Caco-2 (cell line): Measurements from ENCODE around the gene BCAS3. TPM values are rescaled to one million over a fixed set of nuclear protein-coding genes. Genes with fewer than 3 reads are reported as not detected.
A peak's percentile ranks its signal among the peaks of the same experiment; 100 is the strongest.

Experiments
- BruUV-seq: library from RNA; stranded (reverse); fragments of 400-500 nt; replicated peaks from 2 replicates; lab custom pipeline; 2021; lab: Mats Ljungman, UMichigan
- CTCF ChIA-PET: fragments of 300-600 bp; sonication (Branson Sonifier 250); formaldehyde crosslinking; loops from one replicate; lab custom pipeline; 2022; ENCODE audit warnings: antibody characterized with exemption; lab: Charles Lee
- POLR2A ChIA-PET: fragments of 300-600 bp; sonication (Branson Sonifier 250); formaldehyde crosslinking; loops from one replicate; lab custom pipeline; 2022; ENCODE audit warnings: antibody characterized with exemption; lab: Charles Lee
- DNase-seq, 2 experiments: peaks; one replicate each; pipeline versions ENCODE4 v3.0.0 to v3.0.0-alpha.2; 2020 to 2022
- H3K27me3 ChIP-seq: replicated peaks from 2 replicates; pipeline ENCODE4 v1.6.0; 2011; ENCODE audit warnings: low read length; ENCODE audit not compliant: control insufficient read depth, insufficient read depth
- H3K36me3 ChIP-seq: 2 replicates; pipeline ENCODE4 v1.5.1; 2011; ENCODE audit warnings: low read length; ENCODE audit not compliant: control insufficient read depth, insufficient read depth
- H3K4me1 ChIP-seq: fragments of 250-450 bp; sonication (Bioruptor Pico); 2 replicates; pipeline ENCODE4 v1.5.1; 2020; ENCODE audit warnings: mild to moderate bottlenecking
- H3K4me3 ChIP-seq: 2 replicates; pipeline ENCODE4 v1.5.1; 2011; ENCODE audit warnings: low read depth, mild to moderate bottlenecking, control low read depth, low read length
- H3K9me3 ChIP-seq: fragments of 250-450 bp; sonication (Bioruptor Pico); 2 replicates; pipeline ENCODE4 v1.5.1; 2020; ENCODE audit warnings: mild to moderate bottlenecking, moderate library complexity
- H3K27ac Mint-ChIP-seq: one replicate; pipeline ENCODE4 v1.8.0; 2022; ENCODE audit warnings: mixed read lengths; ENCODE audit not compliant: unreplicated experiment
- H3K27me3 Mint-ChIP-seq: one replicate; pipeline ENCODE4 v1.8.0; 2022; ENCODE audit warnings: mixed read lengths; ENCODE audit not compliant: insufficient read depth, unreplicated experiment
- H3K36me3 Mint-ChIP-seq: one replicate; pipeline ENCODE4 v1.8.0; 2022; ENCODE audit warnings: mild to moderate bottlenecking, mixed read lengths; ENCODE audit not compliant: insufficient read depth, unreplicated experiment
- H3K4me1 Mint-ChIP-seq: one replicate; pipeline ENCODE4 v1.8.0; 2022; ENCODE audit warnings: low read depth, mixed read lengths; ENCODE audit not compliant: unreplicated experiment
- H3K4me3 Mint-ChIP-seq: one replicate; pipeline ENCODE4 v1.8.0; 2022; ENCODE audit warnings: mild to moderate bottlenecking, moderate library complexity, mixed read lengths; ENCODE audit not compliant: unreplicated experiment
- H3K9me3 Mint-ChIP-seq: one replicate; pipeline ENCODE4 v1.8.0; 2022; ENCODE audit warnings: mixed read lengths; ENCODE audit not compliant: unreplicated experiment
- intact Hi-C: fragments of 100-400 bp; cut with micrococcal nuclease; formaldehyde crosslinking; loops from one replicate; pipeline ENCODE4 v1.10.0; 2022; ENCODE audit not compliant: unreplicated experiment
- total RNA-seq: library from RNA; stranded (reverse); gene quantifications from 2 replicates; pipeline ENCODE4 v1.2.3, GENCODE V29; 2022
- TF ChIP-seq, protein P1 (sequence below), 2 experiments: fragments of 200-600 bp in 1 of 2; IDR thresholded peaks; 1 replicate in 1 of 2; 2 replicates in 1 of 2; pipeline versions ENCODE4 v1.5.1 to v1.8.0; 2011 to 2022; ENCODE audit warnings: antibody characterized with exemption in 1 of 2, control low read depth in 1 of 2, inconsistent platforms in 1 of 2, low read depth in 1 of 2, low read length in 1 of 2, mild to moderate bottlenecking in 1 of 2, moderate library complexity in 1 of 2; ENCODE audit not compliant: insufficient read depth in 1 of 2, severe bottlenecking in 1 of 2, unreplicated experiment in 1 of 2

BCAS3 gene
- total RNA-seq, 1 experiment from 2014 or later = 44.1 TPM

DNA sequence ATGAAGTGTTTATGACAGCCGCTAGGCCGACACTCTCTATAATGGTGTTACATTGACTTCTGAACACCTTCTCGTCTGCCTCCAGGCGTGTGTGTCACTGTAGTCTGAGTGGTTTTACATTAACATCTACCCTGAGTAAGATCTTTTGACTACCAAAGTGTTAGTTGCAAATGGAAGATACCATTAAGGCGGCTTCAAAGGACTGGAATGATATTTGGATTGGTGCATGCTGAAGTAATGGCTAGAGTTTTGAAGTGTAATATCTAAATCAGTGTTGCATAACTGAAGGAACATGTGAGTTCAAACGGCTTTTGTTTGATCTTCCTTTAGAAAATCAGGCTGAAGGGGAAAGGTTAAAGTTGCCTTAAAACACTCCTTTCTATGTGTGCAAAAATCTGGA, 52.2 kb downstream of the BCAS3 start:
- no TSS peak for BruUV-seq
- POLR2A ChIA-PET = no interaction called here

DNA sequence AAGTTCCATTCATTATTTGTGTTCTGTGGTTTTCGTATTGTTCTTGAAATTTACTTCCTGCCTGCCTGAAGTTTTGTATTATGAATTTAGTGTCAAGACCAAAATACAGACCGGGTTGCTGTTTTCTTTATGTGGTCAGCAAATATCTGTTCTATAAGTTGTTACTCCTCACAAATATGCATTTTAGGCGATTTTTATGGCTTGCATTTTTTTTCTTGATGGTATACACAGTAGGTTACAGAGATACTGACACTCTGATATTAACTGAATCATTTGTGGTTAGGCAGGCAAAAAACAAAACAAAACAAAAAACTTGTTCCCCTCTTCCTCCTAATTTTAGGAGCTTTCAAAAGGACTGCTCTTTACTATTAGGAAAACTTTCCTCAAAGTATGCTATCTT, 52.6 kb downstream of the BCAS3 start:
- Mint-ChIP-seq H3K27me3 (no peaks in the 10 kb centered on the region), H3K4me3 (peak overlapping the region; percentile 62), H3K27ac (peak overlapping the region; percentile 55), H3K36me3 (no peaks in the 10 kb centered on the region), H3K9me3 (peaks cover 10% of the 10 kb centered on the region), H3K4me1 (peaks cover 10% of the 10 kb centered on the region)
- no TSS peak for BruUV-seq
- 0 out of 2 replicates have a peak, but pooled peaks cover 4% of the 10 kb centered on the region for H3K9me3 ChIP-seq
- POLR2A ChIA-PET = interaction anchor here (0.5 kb wide), 1 partner anchor 288 kb away, joined by 4 read pairs; no protein-coding TSS in a partner anchor
- H3K27me3 ChIP-seq = no peaks in the 10 kb centered on the region
- DNase-seq = peak in 1 of 2 experiments; percentile 4
- intact Hi-C loops = no loop called here
- H3K36me3 ChIP-seq = no peaks in the 10 kb centered on the region
- H3K4me1 ChIP-seq = peaks cover 29% of the 10 kb centered on the region
- CTCF ChIA-PET = interaction anchor here (1.1 to 1.4 kb wide), 2 partner anchors 9 to 15 kb away, joined by 3 read pairs; no protein-coding TSS in a partner anchor
- H3K4me3 ChIP-seq = no peak overlapping the region
- TF ChIP-seq, protein P1, sequence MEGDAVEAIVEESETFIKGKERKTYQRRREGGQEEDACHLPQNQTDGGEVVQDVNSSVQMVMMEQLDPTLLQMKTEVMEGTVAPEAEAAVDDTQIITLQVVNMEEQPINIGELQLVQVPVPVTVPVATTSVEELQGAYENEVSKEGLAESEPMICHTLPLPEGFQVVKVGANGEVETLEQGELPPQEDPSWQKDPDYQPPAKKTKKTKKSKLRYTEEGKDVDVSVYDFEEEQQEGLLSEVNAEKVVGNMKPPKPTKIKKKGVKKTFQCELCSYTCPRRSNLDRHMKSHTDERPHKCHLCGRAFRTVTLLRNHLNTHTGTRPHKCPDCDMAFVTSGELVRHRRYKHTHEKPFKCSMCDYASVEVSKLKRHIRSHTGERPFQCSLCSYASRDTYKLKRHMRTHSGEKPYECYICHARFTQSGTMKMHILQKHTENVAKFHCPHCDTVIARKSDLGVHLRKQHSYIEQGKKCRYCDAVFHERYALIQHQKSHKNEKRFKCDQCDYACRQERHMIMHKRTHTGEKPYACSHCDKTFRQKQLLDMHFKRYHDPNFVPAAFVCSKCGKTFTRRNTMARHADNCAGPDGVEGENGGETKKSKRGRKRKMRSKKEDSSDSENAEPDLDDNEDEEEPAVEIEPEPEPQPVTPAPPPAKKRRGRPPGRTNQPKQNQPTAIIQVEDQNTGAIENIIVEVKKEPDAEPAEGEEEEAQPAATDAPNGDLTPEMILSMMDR (IDR thresholded peaks at IDR 0.05; ENCODE audit: insufficient read depth in 1 of 2, low read depth in 1 of 2, low read length in 1 of 2, severe bottlenecking in 1 of 2, unreplicated experiment in 1 of 2) = no peak

More for the DNA sequence above, 52.2 kb downstream of the BCAS3 start:
- Histone ChIP-seq H3K36me3 (no peaks in the 10 kb centered on the region), H3K4me1 (peaks cover 29% of the 10 kb centered on the region), H3K9me3 (0 out of 2 replicates have a peak, but pooled peaks cover under 1% of the 10 kb centered on the region), H3K4me3 (no peak overlapping the region), H3K27me3 (no peaks in the 10 kb centered on the region)
- CTCF ChIA-PET = interaction anchor here (0.7 to 1.1 kb wide), 3 partner anchors 9 to 14 kb away, joined by 3 read pairs; no protein-coding TSS in a partner anchor
- Mint-ChIP-seq H3K4me1 (peaks cover 10% of the 10 kb centered on the region), H3K4me3 (peak overlapping the region; percentile 62), H3K27me3 (no peaks in the 10 kb centered on the region), H3K27ac (peak overlapping the region; percentile 55), H3K9me3 (peaks cover 7% of the 10 kb centered on the region), H3K36me3 (no peaks in the 10 kb centered on the region)
- intact Hi-C loops = no loop called here
- DNase-seq = peak; percentile 67 to 72
- TF ChIP-seq, protein P1 (IDR thresholded peaks at IDR 0.05; ENCODE audit: insufficient read depth in 1 of 2, low read depth in 1 of 2, low read length in 1 of 2, severe bottlenecking in 1 of 2, unreplicated experiment in 1 of 2) = no peak

GRCh38 chr17:60738287-60738686, 60.6 kb downstream of the BCAS3 start:
- ChIA-PET POLR2A (no interaction called here), CTCF (no interaction called here)
- H3K9me3 ChIP-seq = 0 out of 2 replicates have a peak, but pooled peaks cover 4% of the 10 kb centered on the region
- no TSS peak for BruUV-seq
- TF ChIP-seq, protein P1 (IDR thresholded peaks at IDR 0.05; ENCODE audit: insufficient read depth in 1 of 2, low read depth in 1 of 2, low read length in 1 of 2, severe bottlenecking in 1 of 2, unreplicated experiment in 1 of 2) = no peak
- Mint-ChIP-seq H3K27me3 (no peaks in the 10 kb centered on the region), H3K36me3 (no peaks in the 10 kb centered on the region), H3K27ac (no peak overlapping the region), H3K4me1 (no peaks in the 10 kb centered on the region), H3K9me3 (peaks cover 10% of the 10 kb centered on the region), H3K4me3 (no peak overlapping the region)
- no peaks in the 10 kb centered on the region for H3K27me3 ChIP-seq
- H3K36me3 ChIP-seq = no peaks in the 10 kb centered on the region
- intact Hi-C loops = no loop called here
- 0 out of 2 replicates have a peak, but pooled peaks cover 2% of the 10 kb centered on the region for H3K4me1 ChIP-seq
- no peak overlapping the region for H3K4me3 ChIP-seq
- DNase-seq = no peak
